GM23338 (cell line): ENCODE data around the gene KCNH5. TPM values are rescaled to one million over a fixed set of nuclear protein-coding genes. Genes with fewer than 3 reads are reported as not detected.

ENCODE experiments used
- ATAC-seq: fragments of 200-7000 bp; cut with Tn5 transposase; 3 replicates; pipeline ENCODE4 v1.9.1; 2020
- DNase-seq: peaks from one replicate; pipeline ENCODE4 v3.0.0-alpha.2; 2015; ENCODE audit warnings: low spot score
- H2AFZ ChIP-seq: fragments of 200-600 bp; sonication (generic); 2 replicates; pipeline ENCODE4 v1.8.0; 2016; ENCODE audit warnings: antibody characterized with exemption, mild to moderate bottlenecking, moderate library complexity
- H3F3A ChIP-seq: fragments of 200-600 bp; sonication (generic); replicated peaks from 2 replicates; pipeline ENCODE4 v1.8.0; 2017; ENCODE audit warnings: antibody characterized with exemption, mixed run types, low read depth
- H3K27ac ChIP-seq: fragments of 200-600 bp; sonication (generic); 2 replicates; pipeline ENCODE4 v1.6.1; 2016; ENCODE audit warnings: low read depth
- H3K27me3 ChIP-seq: fragments of 200-600 bp; sonication (generic); 2 replicates; pipeline ENCODE4 v1.8.0; 2016; ENCODE audit warnings: mild to moderate bottlenecking, mixed run types, moderate library complexity; ENCODE audit not compliant: insufficient read depth
- H3K36me3 ChIP-seq: fragments of 200-600 bp; sonication (generic); 2 replicates; pipeline ENCODE4 v1.8.0; 2016; ENCODE audit warnings: mild to moderate bottlenecking; ENCODE audit not compliant: insufficient read depth
- H3K4me1 ChIP-seq: fragments of 200-600 bp; sonication (generic); 2 replicates; pipeline ENCODE4 v1.8.0; 2016; ENCODE audit warnings: mild to moderate bottlenecking, moderate library complexity; ENCODE audit not compliant: insufficient read depth
- H3K4me2 ChIP-seq: fragments of 200-600 bp; sonication (generic); 2 replicates; pipeline ENCODE4 v1.7.1; 2017; ENCODE audit warnings: mixed run types
- H3K4me3 ChIP-seq: fragments of 200-600 bp; sonication (generic); 2 replicates; pipeline ENCODE4 v1.6.1; 2016; ENCODE audit warnings: mixed run types
- H3K79me2 ChIP-seq: fragments of 200-600 bp; sonication (generic); replicated peaks from 2 replicates; pipeline ENCODE4 v1.8.0; 2017; ENCODE audit warnings: mild to moderate bottlenecking; ENCODE audit not compliant: insufficient read depth
- H3K9me2 ChIP-seq: fragments of 200-600 bp; sonication (generic); 2 replicates; pipeline ENCODE4 v1.8.0; 2017; ENCODE audit not compliant: insufficient read depth
- H4K20me1 ChIP-seq: fragments of 200-600 bp; sonication (generic); replicated peaks from 2 replicates; pipeline ENCODE4 v1.8.0; 2017; ENCODE audit warnings: mild to moderate bottlenecking; ENCODE audit not compliant: insufficient read depth
- H3K27ac Mint-ChIP-seq: 2 replicates; pipeline ENCODE4 v1.8.0; 2020; ENCODE audit warnings: inconsistent platforms, mild to moderate bottlenecking, moderate library complexity, mixed read lengths
- H3K27me3 Mint-ChIP-seq: 3 replicates; pipeline ENCODE4 v1.8.0; 2022; ENCODE audit warnings: low read depth, mild to moderate bottlenecking, moderate library complexity, mixed read lengths, inconsistent platforms; ENCODE audit not compliant: insufficient read depth, poor library complexity
- H3K36me3 Mint-ChIP-seq: 3 replicates; pipeline ENCODE4 v1.8.0; 2021; ENCODE audit warnings: low read depth, mild to moderate bottlenecking, inconsistent platforms, moderate library complexity, mixed read lengths
- H3K4me1 Mint-ChIP-seq: 3 replicates; pipeline ENCODE4 v1.8.0; 2020; ENCODE audit warnings: mild to moderate bottlenecking, inconsistent platforms, mixed read lengths
- H3K4me3 Mint-ChIP-seq: 3 replicates; pipeline ENCODE4 v1.8.0; 2021; ENCODE audit warnings: moderate library complexity, mild to moderate bottlenecking, inconsistent platforms, mixed read lengths
- H3K9me3 Mint-ChIP-seq: 3 replicates; pipeline ENCODE4 v1.8.0; 2020; ENCODE audit warnings: moderate library complexity, mild to moderate bottlenecking, inconsistent platforms, mixed read lengths
- CREB1 ChIP-seq: fragments of 250-450 bp; sonication (Bioruptor Pico); IDR thresholded peaks from 2 replicates; pipeline ENCODE4 v1.5.0; 2020; ENCODE audit warnings: low read depth, mild to moderate bottlenecking, moderate library complexity
- EZH2phosphoT487 ChIP-seq: fragments of 200-600 bp; sonication (generic); IDR thresholded peaks from one replicate; pipeline ENCODE4 v1.8.1; 2018; ENCODE audit warnings: antibody characterized with exemption; ENCODE audit not compliant: unreplicated experiment
- JUNB ChIP-seq: IDR thresholded peaks from one replicate; pipeline ENCODE4 v1.6.1; 2016; ENCODE audit warnings: antibody characterized with exemption; ENCODE audit not compliant: unreplicated experiment
- POLR2AphosphoS5 ChIP-seq: IDR thresholded peaks from 2 replicates; pipeline ENCODE4 v1.6.1; 2016; ENCODE audit warnings: antibody characterized with exemption, low read depth
- ZNF114 ChIP-seq: fragments of 250-450 bp; sonication (Bioruptor Pico); IDR thresholded peaks from 2 replicates; pipeline ENCODE4 v1.5.0; 2020; ENCODE audit warnings: mild to moderate bottlenecking, moderate library complexity
- polyA plus RNA-seq: library from polyadenylated mRNA; unstranded; fragments of >200 nt; fragmentation: Nextera tagmentation; extraction: Ambion mirVana; gene quantifications from 2 replicates; pipeline ENCODE4 v1.2.1, GENCODE V29; 2016
- total RNA-seq: library from RNA; depleted of rRNA; stranded (reverse); fragments of >200 nt; shearing (Covaris generic); gene quantifications from 2 replicates; pipeline ENCODE4 v1.2.3, GENCODE V29; 2014
- TF ChIP-seq, protein P1 (sequence below): IDR thresholded peaks from one replicate; pipeline ENCODE4 v1.6.1; 2018; ENCODE audit warnings: antibody characterized with exemption; ENCODE audit not compliant: unreplicated experiment
- TF ChIP-seq, protein P2 (sequence below), 2 experiments: fragments of 200-600 bp in 1 of 2; sonication (generic) in 1 of 2; conservative IDR thresholded peaks; 2 replicates each; pipeline versions ENCODE4 v1.5.1 to v1.6.1; 2016 to 2017; ENCODE audit warnings: antibody characterized with exemption in 2 of 2, low read depth in 2 of 2, mild to moderate bottlenecking in 2 of 2, moderate library complexity in 1 of 2
- TF ChIP-seq, protein P3 (sequence below): fragments of 250-450 bp; sonication (Bioruptor Pico); IDR thresholded peaks from 2 replicates; pipeline ENCODE4 v1.5.0; 2020; ENCODE audit warnings: mild to moderate bottlenecking, moderate library complexity

Gene KCNH5
- total and polyA plus RNA-seq, 2 experiments from 2014 or later: 0.71 to 0.83 TPM

DNA sequence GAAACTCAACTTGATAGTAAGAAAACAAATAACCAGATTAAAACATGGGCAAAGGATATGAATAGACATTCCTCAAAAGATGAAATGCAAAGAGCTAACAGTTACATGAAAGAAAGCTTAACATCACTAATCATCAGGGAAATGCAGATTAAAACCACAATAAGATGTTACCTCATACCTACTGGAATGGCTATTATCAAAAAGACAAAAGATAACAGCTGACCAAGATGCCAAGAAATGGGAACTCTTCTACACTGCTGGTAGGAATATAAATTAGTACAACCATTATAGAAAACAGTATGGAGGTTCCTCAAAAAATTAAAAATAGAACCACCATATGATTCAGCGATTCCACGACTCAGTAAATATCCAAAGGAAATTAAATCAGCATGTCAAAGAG is 18.8 kb downstream of the KCNH5 start:
- Histone ChIP-seq H3K4me1 (no peaks in the 10 kb centered on the region), H2AFZ (no peak overlapping the region), H3K4me2 (no peak overlapping the region), H3F3A (no peaks in the 10 kb centered on the region), H3K27ac (no peak overlapping the region), H3K36me3 (no peaks in the 10 kb centered on the region), H3K9me2 (no peaks in the 10 kb centered on the region), H3K27me3 (no peaks in the 10 kb centered on the region), H3K4me3 (no peak overlapping the region), H4K20me1 (no peaks in the 10 kb centered on the region), H3K79me2 (no peaks in the 10 kb centered on the region)
- DNase-seq: no peak
- no peaks in the 10 kb centered on the region for H3K27me3 Mint-ChIP-seq
- H3K9me3 Mint-ChIP-seq: no peaks in the 10 kb centered on the region
- no peak for ATAC-seq
- H3K4me3 Mint-ChIP-seq: no peak overlapping the region
- TF ChIP-seq, protein P1, sequence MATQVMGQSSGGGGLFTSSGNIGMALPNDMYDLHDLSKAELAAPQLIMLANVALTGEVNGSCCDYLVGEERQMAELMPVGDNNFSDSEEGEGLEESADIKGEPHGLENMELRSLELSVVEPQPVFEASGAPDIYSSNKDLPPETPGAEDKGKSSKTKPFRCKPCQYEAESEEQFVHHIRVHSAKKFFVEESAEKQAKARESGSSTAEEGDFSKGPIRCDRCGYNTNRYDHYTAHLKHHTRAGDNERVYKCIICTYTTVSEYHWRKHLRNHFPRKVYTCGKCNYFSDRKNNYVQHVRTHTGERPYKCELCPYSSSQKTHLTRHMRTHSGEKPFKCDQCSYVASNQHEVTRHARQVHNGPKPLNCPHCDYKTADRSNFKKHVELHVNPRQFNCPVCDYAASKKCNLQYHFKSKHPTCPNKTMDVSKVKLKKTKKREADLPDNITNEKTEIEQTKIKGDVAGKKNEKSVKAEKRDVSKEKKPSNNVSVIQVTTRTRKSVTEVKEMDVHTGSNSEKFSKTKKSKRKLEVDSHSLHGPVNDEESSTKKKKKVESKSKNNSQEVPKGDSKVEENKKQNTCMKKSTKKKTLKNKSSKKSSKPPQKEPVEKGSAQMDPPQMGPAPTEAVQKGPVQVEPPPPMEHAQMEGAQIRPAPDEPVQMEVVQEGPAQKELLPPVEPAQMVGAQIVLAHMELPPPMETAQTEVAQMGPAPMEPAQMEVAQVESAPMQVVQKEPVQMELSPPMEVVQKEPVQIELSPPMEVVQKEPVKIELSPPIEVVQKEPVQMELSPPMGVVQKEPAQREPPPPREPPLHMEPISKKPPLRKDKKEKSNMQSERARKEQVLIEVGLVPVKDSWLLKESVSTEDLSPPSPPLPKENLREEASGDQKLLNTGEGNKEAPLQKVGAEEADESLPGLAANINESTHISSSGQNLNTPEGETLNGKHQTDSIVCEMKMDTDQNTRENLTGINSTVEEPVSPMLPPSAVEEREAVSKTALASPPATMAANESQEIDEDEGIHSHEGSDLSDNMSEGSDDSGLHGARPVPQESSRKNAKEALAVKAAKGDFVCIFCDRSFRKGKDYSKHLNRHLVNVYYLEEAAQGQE: no peak
- TF ChIP-seq, protein P2, sequence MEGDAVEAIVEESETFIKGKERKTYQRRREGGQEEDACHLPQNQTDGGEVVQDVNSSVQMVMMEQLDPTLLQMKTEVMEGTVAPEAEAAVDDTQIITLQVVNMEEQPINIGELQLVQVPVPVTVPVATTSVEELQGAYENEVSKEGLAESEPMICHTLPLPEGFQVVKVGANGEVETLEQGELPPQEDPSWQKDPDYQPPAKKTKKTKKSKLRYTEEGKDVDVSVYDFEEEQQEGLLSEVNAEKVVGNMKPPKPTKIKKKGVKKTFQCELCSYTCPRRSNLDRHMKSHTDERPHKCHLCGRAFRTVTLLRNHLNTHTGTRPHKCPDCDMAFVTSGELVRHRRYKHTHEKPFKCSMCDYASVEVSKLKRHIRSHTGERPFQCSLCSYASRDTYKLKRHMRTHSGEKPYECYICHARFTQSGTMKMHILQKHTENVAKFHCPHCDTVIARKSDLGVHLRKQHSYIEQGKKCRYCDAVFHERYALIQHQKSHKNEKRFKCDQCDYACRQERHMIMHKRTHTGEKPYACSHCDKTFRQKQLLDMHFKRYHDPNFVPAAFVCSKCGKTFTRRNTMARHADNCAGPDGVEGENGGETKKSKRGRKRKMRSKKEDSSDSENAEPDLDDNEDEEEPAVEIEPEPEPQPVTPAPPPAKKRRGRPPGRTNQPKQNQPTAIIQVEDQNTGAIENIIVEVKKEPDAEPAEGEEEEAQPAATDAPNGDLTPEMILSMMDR (conservative IDR thresholded peaks at IDR 0.05; ENCODE audit: low read depth in 2 of 2): no peak
- no peak for TF ChIP-seq POLR2AphosphoS5
- no peaks in the 10 kb centered on the region for H3K4me1 Mint-ChIP-seq
- no peak overlapping the region for H3K27ac Mint-ChIP-seq
- H3K36me3 Mint-ChIP-seq: no peaks in the 10 kb centered on the region

DNA sequence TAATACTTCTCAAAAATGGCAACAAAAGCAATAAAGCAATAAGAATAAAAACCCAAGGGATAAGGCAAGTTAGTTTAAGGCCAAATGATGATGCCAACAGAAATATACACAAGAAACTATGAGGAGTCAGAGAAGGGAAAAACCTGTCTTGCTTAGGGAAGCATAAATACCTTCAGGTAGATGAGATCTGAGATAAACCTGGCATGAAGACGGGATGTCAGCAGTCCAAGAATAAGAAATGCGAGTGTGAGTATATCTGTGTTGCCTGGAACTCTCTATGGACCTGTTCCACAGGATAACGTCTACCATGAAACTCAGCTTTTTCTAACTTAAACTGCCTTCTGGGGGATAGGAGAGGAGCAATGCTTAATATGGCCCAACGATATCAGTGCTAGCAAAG is 30.6 kb downstream of the KCNH5 start:
- no peaks in the 10 kb centered on the region for H3F3A ChIP-seq
- H3K9me2 ChIP-seq: peaks cover 2% of the 10 kb centered on the region; the same call in 1 of the 2 replicates
- H3K27me3 Mint-ChIP-seq: no peaks in the 10 kb centered on the region
- H3K79me2 ChIP-seq: no peaks in the 10 kb centered on the region
- H3K36me3 Mint-ChIP-seq: no peaks in the 10 kb centered on the region
- H3K4me2 ChIP-seq: no peak overlapping the region
- H3K27me3 ChIP-seq: no peaks in the 10 kb centered on the region
- H3K27ac Mint-ChIP-seq: no peak overlapping the region
- no peaks in the 10 kb centered on the region for H3K36me3 ChIP-seq
- H3K27ac ChIP-seq: no peak overlapping the region
- no peak overlapping the region for H3K4me3 Mint-ChIP-seq
- H3K9me3 Mint-ChIP-seq: no peaks in the 10 kb centered on the region
- ATAC-seq (no peak), DNase-seq (no peak)
- no peaks in the 10 kb centered on the region for H3K4me1 Mint-ChIP-seq
- no peaks in the 10 kb centered on the region for H4K20me1 ChIP-seq
- no peaks in the 10 kb centered on the region for H3K4me1 ChIP-seq
- H2AFZ ChIP-seq: no peak overlapping the region
- no peak overlapping the region for H3K4me3 ChIP-seq
- no peak for TF ChIP-seq JUNB
- TF ChIP-seq, protein P3, sequence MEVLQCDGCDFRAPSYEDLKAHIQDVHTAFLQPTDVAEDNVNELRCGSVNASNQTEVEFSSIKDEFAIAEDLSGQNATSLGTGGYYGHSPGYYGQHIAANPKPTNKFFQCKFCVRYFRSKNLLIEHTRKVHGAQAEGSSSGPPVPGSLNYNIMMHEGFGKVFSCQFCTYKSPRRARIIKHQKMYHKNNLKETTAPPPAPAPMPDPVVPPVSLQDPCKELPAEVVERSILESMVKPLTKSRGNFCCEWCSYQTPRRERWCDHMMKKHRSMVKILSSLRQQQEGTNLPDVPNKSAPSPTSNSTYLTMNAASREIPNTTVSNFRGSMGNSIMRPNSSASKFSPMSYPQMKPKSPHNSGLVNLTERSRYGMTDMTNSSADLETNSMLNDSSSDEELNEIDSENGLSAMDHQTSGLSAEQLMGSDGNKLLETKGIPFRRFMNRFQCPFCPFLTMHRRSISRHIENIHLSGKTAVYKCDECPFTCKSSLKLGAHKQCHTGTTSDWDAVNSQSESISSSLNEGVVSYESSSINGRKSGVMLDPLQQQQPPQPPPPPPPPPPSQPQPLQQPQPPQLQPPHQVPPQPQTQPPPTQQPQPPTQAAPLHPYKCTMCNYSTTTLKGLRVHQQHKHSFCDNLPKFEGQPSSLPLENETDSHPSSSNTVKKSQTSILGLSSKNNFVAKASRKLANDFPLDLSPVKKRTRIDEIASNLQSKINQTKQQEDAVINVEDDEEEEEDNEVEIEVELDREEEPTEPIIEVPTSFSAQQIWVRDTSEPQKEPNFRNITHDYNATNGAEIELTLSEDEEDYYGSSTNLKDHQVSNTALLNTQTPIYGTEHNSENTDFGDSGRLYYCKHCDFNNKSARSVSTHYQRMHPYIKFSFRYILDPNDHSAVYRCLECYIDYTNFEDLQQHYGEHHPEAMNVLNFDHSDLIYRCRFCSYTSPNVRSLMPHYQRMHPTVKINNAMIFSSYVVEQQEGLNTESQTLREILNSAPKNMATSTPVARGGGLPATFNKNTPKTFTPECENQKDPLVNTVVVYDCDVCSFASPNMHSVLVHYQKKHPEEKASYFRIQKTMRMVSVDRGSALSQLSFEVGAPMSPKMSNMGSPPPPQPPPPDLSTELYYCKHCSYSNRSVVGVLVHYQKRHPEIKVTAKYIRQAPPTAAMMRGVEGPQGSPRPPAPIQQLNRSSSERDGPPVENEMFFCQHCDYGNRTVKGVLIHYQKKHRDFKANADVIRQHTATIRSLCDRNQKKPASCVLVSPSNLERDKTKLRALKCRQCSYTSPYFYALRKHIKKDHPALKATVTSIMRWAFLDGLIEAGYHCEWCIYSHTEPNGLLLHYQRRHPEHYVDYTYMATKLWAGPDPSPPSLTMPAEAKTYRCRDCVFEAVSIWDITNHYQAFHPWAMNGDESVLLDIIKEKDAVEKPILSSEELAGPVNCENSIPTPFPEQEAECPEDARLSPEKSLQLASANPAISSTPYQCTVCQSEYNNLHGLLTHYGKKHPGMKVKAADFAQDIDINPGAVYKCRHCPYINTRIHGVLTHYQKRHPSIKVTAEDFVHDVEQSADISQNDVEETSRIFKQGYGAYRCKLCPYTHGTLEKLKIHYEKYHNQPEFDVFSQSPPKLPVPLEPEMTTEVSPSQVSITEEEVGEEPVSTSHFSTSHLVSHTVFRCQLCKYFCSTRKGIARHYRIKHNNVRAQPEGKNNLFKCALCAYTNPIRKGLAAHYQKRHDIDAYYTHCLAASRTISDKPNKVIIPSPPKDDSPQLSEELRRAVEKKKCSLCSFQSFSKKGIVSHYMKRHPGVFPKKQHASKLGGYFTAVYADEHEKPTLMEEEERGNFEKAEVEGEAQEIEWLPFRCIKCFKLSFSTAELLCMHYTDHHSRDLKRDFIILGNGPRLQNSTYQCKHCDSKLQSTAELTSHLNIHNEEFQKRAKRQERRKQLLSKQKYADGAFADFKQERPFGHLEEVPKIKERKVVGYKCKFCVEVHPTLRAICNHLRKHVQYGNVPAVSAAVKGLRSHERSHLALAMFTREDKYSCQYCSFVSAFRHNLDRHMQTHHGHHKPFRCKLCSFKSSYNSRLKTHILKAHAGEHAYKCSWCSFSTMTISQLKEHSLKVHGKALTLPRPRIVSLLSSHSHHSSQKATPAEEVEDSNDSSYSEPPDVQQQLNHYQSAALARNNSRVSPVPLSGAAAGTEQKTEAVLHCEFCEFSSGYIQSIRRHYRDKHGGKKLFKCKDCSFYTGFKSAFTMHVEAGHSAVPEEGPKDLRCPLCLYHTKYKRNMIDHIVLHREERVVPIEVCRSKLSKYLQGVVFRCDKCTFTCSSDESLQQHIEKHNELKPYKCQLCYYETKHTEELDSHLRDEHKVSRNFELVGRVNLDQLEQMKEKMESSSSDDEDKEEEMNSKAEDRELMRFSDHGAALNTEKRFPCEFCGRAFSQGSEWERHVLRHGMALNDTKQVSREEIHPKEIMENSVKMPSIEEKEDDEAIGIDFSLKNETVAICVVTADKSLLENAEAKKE (CRISPR knock-in tag): no peak
- TF ChIP-seq POLR2AphosphoS5: no peak
- TF ChIP-seq EZH2phosphoT487: no peak
- TF ChIP-seq ZNF114 (CRISPR knock-in tag): no peak
- TF ChIP-seq CREB1 (CRISPR knock-in tag): no peak
